PC-3 (cell line): ENCODE data around the gene ULK3.

Experiments used
- EZH2 ChIP-seq: fragments of 300-600 bp; sonication (generic); IDR thresholded peaks from one replicate; pipeline ENCODE4 v1.6.1; 2017; ENCODE audit warnings: antibody characterized with exemption, mild to moderate bottlenecking, low read length; ENCODE audit not compliant: unreplicated experiment
- EZH2phosphoT487 ChIP-seq: fragments of 300-600 bp; sonication (generic); IDR thresholded peaks from 2 replicates; pipeline ENCODE4 v1.6.1; 2018; ENCODE audit warnings: mild to moderate bottlenecking, antibody characterized with exemption, low read length, borderline replicate concordance
- TF ChIP-seq, protein P1 (sequence below): fragments of 300-600 bp; sonication (generic); conservative IDR thresholded peaks from 2 replicates; pipeline ENCODE4 v1.5.1; 2017; ENCODE audit warnings: antibody characterized with exemption, low read depth, mild to moderate bottlenecking, low read length

DNA sequence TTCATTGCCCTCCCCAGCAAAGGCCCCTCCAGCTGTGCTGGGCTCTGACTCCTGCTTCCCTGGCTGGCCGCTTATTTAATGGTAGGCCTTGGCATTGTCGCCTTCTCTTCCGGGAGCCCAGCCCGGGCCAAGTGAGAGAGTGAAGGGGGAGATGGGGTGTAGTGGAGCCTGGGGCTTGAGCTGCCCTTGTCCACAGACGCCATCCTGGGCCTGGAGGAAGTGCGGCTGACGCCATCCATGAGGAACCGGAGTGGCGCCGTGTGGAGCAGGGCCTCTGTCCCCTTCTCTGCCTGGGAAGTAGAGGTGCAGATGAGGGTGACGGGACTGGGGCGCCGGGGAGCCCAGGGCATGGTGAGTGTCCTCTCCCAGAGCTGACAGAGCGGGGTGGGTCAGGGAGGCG is 27.0 kb downstream of the ULK3 start:
- TF ChIP-seq, protein P1, sequence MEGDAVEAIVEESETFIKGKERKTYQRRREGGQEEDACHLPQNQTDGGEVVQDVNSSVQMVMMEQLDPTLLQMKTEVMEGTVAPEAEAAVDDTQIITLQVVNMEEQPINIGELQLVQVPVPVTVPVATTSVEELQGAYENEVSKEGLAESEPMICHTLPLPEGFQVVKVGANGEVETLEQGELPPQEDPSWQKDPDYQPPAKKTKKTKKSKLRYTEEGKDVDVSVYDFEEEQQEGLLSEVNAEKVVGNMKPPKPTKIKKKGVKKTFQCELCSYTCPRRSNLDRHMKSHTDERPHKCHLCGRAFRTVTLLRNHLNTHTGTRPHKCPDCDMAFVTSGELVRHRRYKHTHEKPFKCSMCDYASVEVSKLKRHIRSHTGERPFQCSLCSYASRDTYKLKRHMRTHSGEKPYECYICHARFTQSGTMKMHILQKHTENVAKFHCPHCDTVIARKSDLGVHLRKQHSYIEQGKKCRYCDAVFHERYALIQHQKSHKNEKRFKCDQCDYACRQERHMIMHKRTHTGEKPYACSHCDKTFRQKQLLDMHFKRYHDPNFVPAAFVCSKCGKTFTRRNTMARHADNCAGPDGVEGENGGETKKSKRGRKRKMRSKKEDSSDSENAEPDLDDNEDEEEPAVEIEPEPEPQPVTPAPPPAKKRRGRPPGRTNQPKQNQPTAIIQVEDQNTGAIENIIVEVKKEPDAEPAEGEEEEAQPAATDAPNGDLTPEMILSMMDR, result no peak
- TF ChIP-seq EZH2phosphoT487 (no peak), EZH2 (no peak)
